Measurements from ENCODE around the gene ZKSCAN7.
"Not testable (repeated sequence)": the region's sequence is repeated elsewhere in the genome, so short reads cannot be mapped to it uniquely, and the experiment has no call there.

The ZKSCAN7 gene

GRCh38 chr3:44554626-44555592, at the start of gene ZKSCAN7:
ZKSCAN7 (plus strand) TSS chr3:44555193; CDS start chr3:44557048, 1,855 bp downstream.
- peak; percentile 6 for DNase-seq

- no peak for DNase-seq
Measured at GRCh38 chr3:44506556-44506955, 48.4 kb upstream of the ZKSCAN7 start.

- no peak for DNase-seq
Measured at GRCh38 chr3:44506961-44507360, 48.0 kb upstream of the ZKSCAN7 start.

- DNase-seq, result no peak
Measured at GRCh38 chr3:44509393-44509921, 45.5 kb upstream of the ZKSCAN7 start.

GRCh38 chr3:44510000-44510368, 45.0 kb upstream of the ZKSCAN7 start:
- no peak for DNase-seq

- no peak for DNase-seq
Measured at GRCh38 chr3:44511238-44511566, 43.8 kb upstream of the ZKSCAN7 start.

GRCh38 chr3:44513513-44513912, 41.5 kb upstream of the ZKSCAN7 start:
- no peak for DNase-seq

GRCh38 chr3:44516230-44516629, 38.8 kb upstream of the ZKSCAN7 start:
- DNase-seq, result no peak

GRCh38 chr3:44518782-44519156, 36.2 kb upstream of the ZKSCAN7 start:
- no peak for DNase-seq

- DNase-seq, result no peak
Measured at GRCh38 chr3:44521721-44522120, 33.3 kb upstream of the ZKSCAN7 start.

GRCh38 chr3:44522494-44522933, 32.5 kb upstream of the ZKSCAN7 start:
- no peak for DNase-seq

- DNase-seq, result no peak
Measured at GRCh38 chr3:44525060-44525459, 29.9 kb upstream of the ZKSCAN7 start.

- no peak for DNase-seq
Measured at GRCh38 chr3:44529927-44530326, 25.1 kb upstream of the ZKSCAN7 start.

- no peak for DNase-seq
Measured at GRCh38 chr3:44530911-44531310, 24.1 kb upstream of the ZKSCAN7 start.

- DNase-seq, result not testable (repeated sequence)
Measured at GRCh38 chr3:44534659-44535058, 20.3 kb upstream of the ZKSCAN7 start.

GRCh38 chr3:44535364-44535763, 19.6 kb upstream of the ZKSCAN7 start:
- DNase-seq, result no peak

GRCh38 chr3:44544811-44545210, 10.2 kb upstream of the ZKSCAN7 start:
- DNase-seq, result not testable (repeated sequence)

GRCh38 chr3:44555723-44556122, 730 bp downstream of the ZKSCAN7 start:
- DNase-seq, result no peak

- DNase-seq, result no peak
Measured at GRCh38 chr3:44557074-44557473, 2.1 kb downstream of the ZKSCAN7 start.

GRCh38 chr3:44561076-44561475, 6.1 kb downstream of the ZKSCAN7 start:
- DNase-seq, result no peak

- no peak for DNase-seq
Measured at GRCh38 chr3:44562147-44562546, 7.2 kb downstream of the ZKSCAN7 start.

- DNase-seq, result no peak
Measured at GRCh38 chr3:44568561-44568960, 13.6 kb downstream of the ZKSCAN7 start.

- DNase-seq, result no peak
Measured at GRCh38 chr3:44571024-44571423, 16.0 kb downstream of the ZKSCAN7 start.

- DNase-seq, result no peak
Measured at GRCh38 chr3:44576613-44577012, 21.6 kb downstream of the ZKSCAN7 start.
